ENCODE data around the gene DNAH1.

Gene DNAH1

GRCh38 chr3:52388348-52388821 lies 72.3 kb downstream of the DNAH1 start:
- DNase-seq (ENCODE audit: low spot score) = no peak

- no peak for DNase-seq (ENCODE audit: low spot score)
Measured at GRCh38 chr3:52388933-52389332, 72.8 kb downstream of the DNAH1 start.

- no peak for DNase-seq (ENCODE audit: low spot score)
Measured at GRCh38 chr3:52391096-52391495, 75.0 kb downstream of the DNAH1 start.

- no peak for DNase-seq (ENCODE audit: low spot score)
Measured at GRCh38 chr3:52392216-52392930, 76.3 kb downstream of the DNAH1 start.

- no peak for DNase-seq (ENCODE audit: low spot score)
Measured at GRCh38 chr3:52393131-52393807, 77.2 kb downstream of the DNAH1 start.

GRCh38 chr3:52393959-52394670 lies 78.0 kb downstream of the DNAH1 start:
- DNase-seq (ENCODE audit: low spot score) = no peak

GRCh38 chr3:52394751-52395502 lies 78.8 kb downstream of the DNAH1 start:
- DNase-seq (ENCODE audit: low spot score) = no peak

GRCh38 chr3:52395503-52395865 lies 79.4 kb downstream of the DNAH1 start:
- no peak for DNase-seq (ENCODE audit: low spot score)

- DNase-seq (ENCODE audit: low spot score) = no peak
Measured at GRCh38 chr3:52396011-52396906, 80.1 kb downstream of the DNAH1 start.

- no peak for DNase-seq (ENCODE audit: low spot score)
Measured at GRCh38 chr3:52396907-52397591, 80.9 kb downstream of the DNAH1 start.

GRCh38 chr3:52397676-52398399 lies 81.7 kb downstream of the DNAH1 start:
- peak; percentile 5 for DNase-seq (ENCODE audit: low spot score)

GRCh38 chr3:52398670-52399081 lies 82.6 kb downstream of the DNAH1 start:
- no peak for DNase-seq (ENCODE audit: low spot score)

- DNase-seq (ENCODE audit: low spot score) = no peak
Measured at GRCh38 chr3:52399131-52399530, 83.0 kb downstream of the DNAH1 start.

- no peak for DNase-seq (ENCODE audit: low spot score)
Measured at GRCh38 chr3:52399593-52399992, 83.5 kb downstream of the DNAH1 start.

GRCh38 chr3:52400275-52400793 lies 84.2 kb downstream of the DNAH1 start:
- no peak for DNase-seq (ENCODE audit: low spot score)

- no peak for DNase-seq (ENCODE audit: low spot score)
Measured at GRCh38 chr3:52401021-52401420, 84.9 kb downstream of the DNAH1 start.

- DNase-seq (ENCODE audit: low spot score) = no peak
Measured at GRCh38 chr3:52401551-52401950, 85.4 kb downstream of the DNAH1 start.

- DNase-seq (ENCODE audit: low spot score) = no peak
Measured at GRCh38 chr3:52402101-52402521, 86.0 kb downstream of the DNAH1 start.

GRCh38 chr3:52402706-52403270 lies 86.7 kb downstream of the DNAH1 start:
- no peak for DNase-seq (ENCODE audit: low spot score)

Measured in kidney tubule cell (primary cell).